Measurements from ENCODE around the gene TRIM41.
A peak's percentile ranks its signal among the peaks of the same experiment; 100 is the strongest.

Gene TRIM41

GRCh38 chr5:181215997-181216989 lies 6.8 kb upstream of the TRIM41 start:
- peak; percentile 64 for DNase-seq (ENCODE audit: low read depth)
- TF ChIP-seq, protein P1, sequence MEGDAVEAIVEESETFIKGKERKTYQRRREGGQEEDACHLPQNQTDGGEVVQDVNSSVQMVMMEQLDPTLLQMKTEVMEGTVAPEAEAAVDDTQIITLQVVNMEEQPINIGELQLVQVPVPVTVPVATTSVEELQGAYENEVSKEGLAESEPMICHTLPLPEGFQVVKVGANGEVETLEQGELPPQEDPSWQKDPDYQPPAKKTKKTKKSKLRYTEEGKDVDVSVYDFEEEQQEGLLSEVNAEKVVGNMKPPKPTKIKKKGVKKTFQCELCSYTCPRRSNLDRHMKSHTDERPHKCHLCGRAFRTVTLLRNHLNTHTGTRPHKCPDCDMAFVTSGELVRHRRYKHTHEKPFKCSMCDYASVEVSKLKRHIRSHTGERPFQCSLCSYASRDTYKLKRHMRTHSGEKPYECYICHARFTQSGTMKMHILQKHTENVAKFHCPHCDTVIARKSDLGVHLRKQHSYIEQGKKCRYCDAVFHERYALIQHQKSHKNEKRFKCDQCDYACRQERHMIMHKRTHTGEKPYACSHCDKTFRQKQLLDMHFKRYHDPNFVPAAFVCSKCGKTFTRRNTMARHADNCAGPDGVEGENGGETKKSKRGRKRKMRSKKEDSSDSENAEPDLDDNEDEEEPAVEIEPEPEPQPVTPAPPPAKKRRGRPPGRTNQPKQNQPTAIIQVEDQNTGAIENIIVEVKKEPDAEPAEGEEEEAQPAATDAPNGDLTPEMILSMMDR (IDR thresholded peaks at IDR 0.05; ENCODE audit: insufficient read depth, low read depth, low read length, missing control alignments), result no peak
- H3K4me3 ChIP-seq (ENCODE audit: low read length), result peak overlapping the region; percentile 30

DNA sequence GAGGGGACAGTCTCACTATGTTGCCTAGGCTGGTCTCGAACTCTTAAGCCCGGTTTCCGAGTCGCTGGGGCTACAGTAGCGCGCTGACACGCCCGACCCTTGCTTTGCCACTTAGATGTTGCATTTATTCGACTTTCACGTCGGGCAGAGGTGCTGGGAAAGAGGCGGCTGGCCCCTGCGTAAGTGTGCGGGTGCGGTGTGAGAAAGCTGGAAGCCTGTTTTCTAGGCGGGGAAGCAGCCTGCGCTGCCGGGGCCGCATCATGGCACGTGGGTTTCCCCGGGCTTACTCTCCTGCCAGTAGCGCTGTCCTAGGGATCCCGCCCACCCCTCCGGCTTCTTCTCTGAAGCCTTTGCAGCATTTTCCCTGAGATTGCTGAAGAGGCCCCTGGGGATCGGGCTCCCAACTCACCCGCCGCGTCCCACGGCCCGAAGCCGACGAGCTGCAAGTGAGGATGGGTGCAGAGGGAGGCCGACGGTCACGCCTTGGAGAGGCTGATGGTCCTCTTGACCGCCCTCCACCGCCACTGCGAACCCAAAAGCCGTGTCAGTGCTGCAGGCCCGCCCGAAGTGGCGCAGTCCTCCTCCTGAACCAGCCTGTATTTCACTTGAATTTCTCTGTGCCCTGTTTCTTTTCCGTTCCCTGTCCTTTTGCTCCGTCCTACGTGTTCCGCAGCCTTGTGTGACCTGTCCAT lies 5.8 kb upstream of the TRIM41 start:
- TF ChIP-seq, protein P1 (IDR thresholded peaks at IDR 0.05; ENCODE audit: insufficient read depth, low read depth, low read length, missing control alignments), result no peak
- peak overlapping the region; percentile 47 for H3K4me3 ChIP-seq (ENCODE audit: low read length)
- peak; percentile 74 for DNase-seq (ENCODE audit: low read depth)

- no peak for DNase-seq (ENCODE audit: low read depth)
- TF ChIP-seq, protein P1 (IDR thresholded peaks at IDR 0.05; ENCODE audit: insufficient read depth, low read depth, low read length, missing control alignments), result no peak
- peak overlapping the region; percentile 47 for H3K4me3 ChIP-seq (ENCODE audit: low read length)
Measured at GRCh38 chr5:181217803-181218062, 5.3 kb upstream of the TRIM41 start.

- peak overlapping the region; percentile 47 for H3K4me3 ChIP-seq (ENCODE audit: low read length)
- TF ChIP-seq, protein P1 (IDR thresholded peaks at IDR 0.05; ENCODE audit: insufficient read depth, low read depth, low read length, missing control alignments), result no peak
- DNase-seq (ENCODE audit: low read depth), result no peak
Measured at GRCh38 chr5:181218795-181219124, 4.3 kb upstream of the TRIM41 start.

DNA sequence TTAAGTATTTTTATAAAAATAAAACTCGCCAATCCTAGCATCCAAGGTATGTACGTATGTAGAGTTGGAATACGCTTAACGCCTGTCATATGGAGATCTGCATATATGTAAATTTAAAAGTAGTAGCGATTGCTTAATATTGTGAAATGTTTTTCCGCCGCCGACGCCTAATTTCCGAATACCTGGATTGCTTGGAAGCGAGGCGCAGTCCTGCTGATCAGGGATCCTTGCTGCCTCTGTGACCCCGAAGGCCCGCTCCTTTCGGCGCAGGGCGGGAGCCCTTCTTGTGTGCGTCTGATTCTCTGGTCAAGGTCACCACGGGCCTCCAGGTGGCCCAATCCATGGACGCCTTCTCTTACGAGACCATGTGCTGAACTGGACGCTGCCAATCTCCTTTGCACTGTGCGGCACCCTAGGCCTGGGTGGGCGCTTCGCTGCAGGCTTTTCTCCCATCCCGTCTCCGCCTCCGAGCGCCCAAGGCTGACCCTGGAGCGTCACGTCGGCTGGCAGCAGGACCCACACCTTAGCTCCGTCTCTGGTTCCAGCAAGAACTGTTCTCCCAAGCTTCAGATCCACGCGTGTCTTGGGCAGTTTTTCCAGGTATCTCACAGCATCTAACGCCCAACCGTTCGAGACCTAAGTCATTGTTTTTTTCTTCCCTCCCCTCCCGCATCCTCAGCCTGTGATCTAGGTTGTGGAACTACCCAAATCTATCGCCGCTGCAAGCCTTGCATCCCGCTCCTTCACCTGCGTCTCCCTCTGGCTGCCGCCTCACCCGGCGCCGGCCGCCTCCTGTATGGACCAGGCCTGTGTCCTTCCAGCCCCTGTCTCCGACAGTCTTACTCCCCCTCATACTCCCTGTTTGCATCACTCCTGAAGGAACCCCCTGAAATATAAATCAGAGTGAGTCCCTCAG lies 3.6 kb upstream of the TRIM41 start:
- TF ChIP-seq, protein P1 (IDR thresholded peaks at IDR 0.05; ENCODE audit: insufficient read depth, low read depth, low read length, missing control alignments), result no peak
- no peak overlapping the region for H3K4me3 ChIP-seq (ENCODE audit: low read length)
- no peak for DNase-seq (ENCODE audit: low read depth)

- no peak overlapping the region for H3K4me3 ChIP-seq (ENCODE audit: low read length)
- DNase-seq (ENCODE audit: low read depth), result no peak
- TF ChIP-seq, protein P1 (IDR thresholded peaks at IDR 0.05; ENCODE audit: insufficient read depth, low read depth, low read length, missing control alignments), result no peak
Measured at GRCh38 chr5:181220178-181220515, 2.9 kb upstream of the TRIM41 start.
